GM19099 (cell line): ENCODE measurements around the gene SEPTIN10.

Experiments used
- POLR2A ChIP-seq: IDR thresholded peaks from 3 replicates; pipeline ENCODE4 v1.6.1; 2011; ENCODE audit warnings: low read depth; ENCODE audit not compliant: insufficient read length; ENCODE audit errors: extremely low read depth

The SEPTIN10 gene

GRCh38 chr2:109538546-109538945 lies 75.2 kb downstream of the SEPTIN10 start:
- TF ChIP-seq POLR2A = no peak

GRCh38 chr2:109537565-109538222 lies 76.1 kb downstream of the SEPTIN10 start:
- TF ChIP-seq POLR2A = no peak

GRCh38 chr2:109535217-109535946 lies 78.4 kb downstream of the SEPTIN10 start:
- no peak for TF ChIP-seq POLR2A

GRCh38 chr2:109533823-109534222 lies 79.9 kb downstream of the SEPTIN10 start:
- TF ChIP-seq POLR2A = no peak

- TF ChIP-seq POLR2A = no peak
Measured at GRCh38 chr2:109532728-109533076, 81.1 kb downstream of the SEPTIN10 start.

GRCh38 chr2:109531896-109532727 lies 81.7 kb downstream of the SEPTIN10 start:
- no peak for TF ChIP-seq POLR2A

- TF ChIP-seq POLR2A = no peak
Measured at GRCh38 chr2:109531221-109531620, 82.5 kb downstream of the SEPTIN10 start.

GRCh38 chr2:109530712-109531111 lies 83.1 kb downstream of the SEPTIN10 start:
- no peak for TF ChIP-seq POLR2A

GRCh38 chr2:109529532-109530449 lies 84.0 kb downstream of the SEPTIN10 start:
- TF ChIP-seq POLR2A = no peak

GRCh38 chr2:109528811-109529501 lies 84.8 kb downstream of the SEPTIN10 start:
- TF ChIP-seq POLR2A = no peak

GRCh38 chr2:109527846-109528705 lies 85.7 kb downstream of the SEPTIN10 start:
- TF ChIP-seq POLR2A = no peak

- no peak for TF ChIP-seq POLR2A
Measured at GRCh38 chr2:109527079-109527478, 86.7 kb downstream of the SEPTIN10 start.

GRCh38 chr2:109526442-109526970 lies 87.3 kb downstream of the SEPTIN10 start:
- no peak for TF ChIP-seq POLR2A
